Hypothalamus (tissue), 51 donors: ENCODE data around the gene SPAG17.
"Not testable (repeated sequence)": the region's sequence is repeated elsewhere in the genome, so short reads cannot be mapped to it uniquely, and the experiment has no call there.

Experiments
- DNase-seq, 51 donors: peaks; one replicate each; lab custom pipeline; 2025; lab: John Stamatoyannopoulos, UW

SPAG17 gene

DNA sequence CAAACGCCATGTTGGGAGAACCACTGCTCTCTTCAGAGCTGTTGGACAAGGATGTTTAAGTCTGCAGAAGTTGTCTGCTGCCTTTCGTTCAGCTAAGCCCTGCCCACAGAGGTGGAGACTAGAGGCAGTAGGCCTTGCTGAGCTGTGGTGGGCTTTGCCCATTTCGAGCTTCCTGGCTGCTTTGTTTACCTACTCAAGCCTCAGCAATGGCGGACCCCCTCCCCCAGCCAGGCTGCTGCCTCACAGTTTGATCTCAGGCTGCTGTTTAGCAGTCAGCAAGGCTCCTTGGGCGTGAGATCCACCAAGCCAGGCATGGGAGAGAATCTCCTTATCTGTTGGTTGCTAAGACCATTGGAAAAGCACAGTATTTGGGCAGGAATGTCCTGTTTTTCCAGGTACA, 180.7 kb downstream of the SPAG17 start:
- no peak for DNase-seq

GRCh38 chr1:117985973-117986372, 199.1 kb downstream of the SPAG17 start:
- no peak for DNase-seq

DNA sequence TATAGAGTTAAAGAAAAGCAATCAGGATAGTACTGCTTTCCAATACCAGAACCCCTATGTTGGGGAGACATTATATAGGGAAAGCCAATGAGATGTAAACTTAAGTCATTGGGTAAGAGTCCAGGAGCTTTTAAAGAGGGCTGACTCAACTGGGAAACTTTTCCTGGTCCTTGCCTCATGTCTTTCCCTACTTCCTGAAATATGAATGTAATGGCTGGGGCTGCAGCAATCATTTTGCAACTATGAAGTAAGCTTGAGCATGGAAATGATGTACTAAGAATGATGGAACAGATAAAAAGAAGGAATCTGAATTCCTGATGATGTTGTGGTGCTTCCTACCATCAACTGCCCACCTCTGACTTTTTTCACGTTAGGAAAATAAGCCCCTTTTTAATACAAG, 199.8 kb downstream of the SPAG17 start:
- no peak for DNase-seq

- no peak for DNase-seq
Measured at GRCh38 chr1:117981455-117982192, 203.4 kb downstream of the SPAG17 start.

- DNase-seq: no peak
Measured at GRCh38 chr1:117976381-117976780, 208.6 kb downstream of the SPAG17 start.

DNA sequence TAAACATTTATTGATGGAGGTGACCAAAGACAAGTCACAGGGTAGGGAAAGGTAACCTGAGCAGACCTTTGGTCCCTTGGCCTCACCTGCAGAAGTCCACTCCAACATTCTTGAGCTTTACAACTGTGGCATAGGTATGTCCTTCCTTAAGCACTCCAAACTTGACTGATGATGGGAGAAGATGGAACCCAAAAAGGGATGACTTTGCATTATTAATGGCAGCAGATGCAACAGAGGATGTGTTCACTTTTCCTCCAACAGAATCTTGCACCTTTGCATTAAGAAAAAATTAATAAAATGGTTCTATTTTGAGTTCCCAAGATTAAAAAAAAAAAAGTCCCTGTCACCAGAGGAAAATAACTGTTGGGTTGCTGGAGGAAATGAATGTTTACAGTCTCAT, 213.3 kb downstream of the SPAG17 start:
- no peak for DNase-seq

GRCh38 chr1:117970252-117970651, 214.8 kb downstream of the SPAG17 start:
- peak in 4 of 51 donors; percentile 0 to 7 (median 2) for DNase-seq

- no peak for DNase-seq
Measured at GRCh38 chr1:117967881-117968280, 217.1 kb downstream of the SPAG17 start.

GRCh38 chr1:117967477-117967876, 217.6 kb downstream of the SPAG17 start:
- peak in 1 of 51 donors; percentile 11 for DNase-seq

GRCh38 chr1:117964290-117965038, 220.6 kb downstream of the SPAG17 start:
- no peak for DNase-seq

- no peak for DNase-seq
Measured at GRCh38 chr1:117959364-117959763, 225.7 kb downstream of the SPAG17 start.

GRCh38 chr1:117952386-117952785, 232.6 kb downstream of the SPAG17 start:
- DNase-seq: no peak

GRCh38 chr1:117942293-117942692, 242.7 kb downstream of the SPAG17 start:
- DNase-seq: no peak

GRCh38 chr1:117933769-117934168, 251.3 kb downstream of the SPAG17 start:
- DNase-seq: no peak

- no peak for DNase-seq
Measured at GRCh38 chr1:117932576-117932975, 252.5 kb downstream of the SPAG17 start.

GRCh38 chr1:117930484-117930883, 254.5 kb downstream of the SPAG17 start:
- DNase-seq: no peak

GRCh38 chr1:117930173-117930447, 254.9 kb downstream of the SPAG17 start:
- DNase-seq: peak in 2 of 51 donors; percentile 5 to 35

DNA sequence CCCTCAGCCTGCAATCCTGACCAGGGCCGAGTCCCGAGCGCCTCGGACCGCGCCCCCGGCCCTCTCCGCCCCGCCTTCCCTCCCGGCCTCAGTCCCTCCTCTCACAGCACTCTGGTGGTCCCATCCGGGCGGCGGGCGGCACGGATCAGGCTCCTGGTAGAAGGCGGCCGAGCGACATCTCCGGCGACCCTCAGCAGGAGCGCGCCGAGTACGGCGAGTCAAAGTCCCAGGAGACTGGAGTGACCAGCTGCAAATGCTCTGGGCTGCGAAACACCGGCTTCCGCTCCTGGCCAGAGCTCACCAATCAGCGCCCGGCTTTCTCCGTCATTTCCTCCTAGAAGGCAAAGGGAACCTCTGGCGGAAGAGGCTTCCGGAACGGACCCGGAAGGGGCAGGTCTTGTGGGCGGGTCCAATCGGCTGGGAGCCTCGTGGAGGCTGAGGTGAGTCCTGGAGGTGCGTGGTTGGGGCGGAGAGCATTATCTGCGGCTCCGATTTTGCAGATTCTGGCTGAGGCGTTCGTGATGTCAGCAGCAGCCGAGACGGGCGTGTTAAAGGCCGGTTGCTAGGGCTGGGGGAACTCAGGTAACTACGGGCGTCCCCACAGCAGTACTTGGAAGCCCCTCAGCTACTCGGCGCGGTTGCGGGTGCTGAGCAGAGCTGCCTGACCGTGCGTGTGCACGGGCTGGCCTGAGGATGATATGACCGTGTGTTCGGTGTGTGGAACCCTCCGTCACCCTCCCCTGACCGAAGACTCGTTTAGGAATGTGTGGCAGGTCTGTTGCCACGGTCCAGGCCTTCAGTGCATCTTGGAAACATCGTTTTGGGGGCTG, 255.5 kb downstream of the SPAG17 start, which contains the start of the genes GDAP2 and WDR3:
GDAP2 (minus strand) TSS at position 279 of the 830 bp plus-strand sequence. CDS start 9,264 bp downstream, outside the sequence.
WDR3 (plus strand) TSS at position 397 of the 830 bp plus-strand sequence. CDS start 3,581 bp downstream, outside the sequence.
- peak; percentile 49 to 99 (median 94) for DNase-seq

- DNase-seq: peak in 44 of 51 donors; percentile 8 to 73 (median 46)
Measured at GRCh38 chr1:117928881-117929342, 256.1 kb downstream of the SPAG17 start.

DNA sequence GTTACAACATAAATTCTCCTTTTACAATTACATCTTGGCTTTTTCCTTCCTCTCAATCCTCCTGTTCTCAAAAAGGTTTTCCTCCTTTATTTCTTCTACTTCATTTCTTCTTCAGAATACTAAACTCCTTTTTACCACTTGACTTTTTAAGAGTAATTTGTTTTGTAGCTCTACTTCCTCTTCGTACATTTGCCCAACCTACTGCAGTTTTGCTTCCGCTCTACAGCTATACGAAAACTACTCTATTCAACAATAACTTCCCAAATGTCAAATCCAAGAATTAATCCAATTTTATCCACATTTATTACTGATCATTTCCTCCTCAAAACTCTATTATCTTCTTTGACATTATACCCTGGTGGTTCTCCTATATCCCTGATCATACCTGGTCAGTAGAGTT, 259.0 kb downstream of the SPAG17 start:
- DNase-seq: no peak

GRCh38 chr1:117922717-117923116, 262.3 kb downstream of the SPAG17 start:
- not testable (repeated sequence) for DNase-seq
